H1 (cell line): ENCODE data around the gene DAO. TPM values are rescaled to one million over a fixed set of nuclear protein-coding genes. Genes with fewer than 3 reads are reported as not detected.

Experiments
- CTCF ChIA-PET: fragments of 300-600 bp; sonication (Branson Sonifier 250); formaldehyde crosslinking; loops from one replicate; lab custom pipeline; 2021; ENCODE audit not compliant: partially characterized antibody; lab: Charles Lee
- POLR2A ChIA-PET: fragments of 300-600 bp; sonication (Branson Sonifier 250); formaldehyde crosslinking; loops from one replicate; lab custom pipeline; 2021; ENCODE audit warnings: inconsistent platforms; ENCODE audit not compliant: partially characterized antibody; lab: Charles Lee
- DNase-seq, 2 experiments: peaks; one replicate each; pipeline versions ENCODE4 v3.0.0 to v3.0.0-alpha.2; 2010 to 2022; ENCODE audit warnings: low spot score in 2 of 2, low read depth in 1 of 2, mixed read lengths in 1 of 2
- FAIRE-seq: peaks from 2 replicates; lab custom pipeline; 2011; peaks lifted over from hg19 to GRCh38; lab: Jason Lieb, UNC
- H2AFZ ChIP-seq: 2 replicates; pipeline ENCODE4 v1.8.1; 2012; ENCODE audit warnings: low read length, inconsistent platforms
- H2AK5ac ChIP-seq: 2 replicates; pipeline ENCODE4 v1.6.1; 2013; ENCODE audit warnings: low read depth, low read length
- H2BK120ac ChIP-seq: replicated peaks from 2 replicates; pipeline ENCODE3; 2013; ENCODE audit warnings: low read depth, low read length, inconsistent platforms
- H2BK12ac ChIP-seq: 2 replicates; pipeline ENCODE4 v1.6.1; 2013; ENCODE audit warnings: low read depth, low read length
- H2BK15ac ChIP-seq: 2 replicates; pipeline ENCODE4 v1.6.1; 2013; ENCODE audit warnings: low read length
- H2BK20ac ChIP-seq: 2 replicates; pipeline ENCODE4 v1.6.1; 2013; ENCODE audit warnings: low read length
- H2BK5ac ChIP-seq: 2 replicates; pipeline ENCODE4 v1.6.1; 2013; ENCODE audit warnings: low read depth, low read length
- H3K14ac ChIP-seq: 2 replicates; pipeline ENCODE4 v1.6.1; 2013; ENCODE audit warnings: inconsistent platforms; ENCODE audit not compliant: insufficient read length
- H3K18ac ChIP-seq: 2 replicates; pipeline ENCODE4 v1.6.1; 2013; ENCODE audit warnings: low read length; ENCODE audit errors: extremely low read depth
- H3K23ac ChIP-seq: 2 replicates; pipeline ENCODE4 v1.6.1; 2013; ENCODE audit warnings: inconsistent platforms; ENCODE audit not compliant: insufficient read length
- H3K23me2 ChIP-seq: 2 replicates; pipeline ENCODE4 v1.6.1; 2013; ENCODE audit warnings: low read depth, low read length
- H3K27ac ChIP-seq: 2 replicates; pipeline ENCODE4 v1.6.1; 2011; ENCODE audit warnings: low read depth, low read length, inconsistent platforms
- H3K27me3 ChIP-seq, 4 experiments: replicated peaks in 1 of 4; 1 replicate in 1 of 4; 2 replicates in 3 of 4; pipeline versions ENCODE4 v1.6.1 to v1.8.1; 2011 to 2013; ENCODE audit warnings: low read length in 3 of 4, mild to moderate bottlenecking in 3 of 4, inconsistent platforms in 2 of 4, mixed read lengths in 2 of 4, moderate library complexity in 1 of 4; ENCODE audit not compliant: control insufficient read depth in 3 of 4, insufficient read depth in 3 of 4; ENCODE audit errors: extremely low read depth in 1 of 4
- H3K36me3 ChIP-seq, 4 experiments: 2 replicates each; pipeline versions ENCODE4 v1.6.1 to v1.8.1; 2011 to 2013; ENCODE audit warnings: mild to moderate bottlenecking in 4 of 4, low read length in 3 of 4, moderate library complexity in 2 of 4, control low read depth in 1 of 4, inconsistent platforms in 1 of 4; ENCODE audit not compliant: insufficient read depth in 4 of 4, control insufficient read depth in 2 of 4
- H3K4ac ChIP-seq: replicated peaks from 2 replicates; pipeline ENCODE3; 2013; ENCODE audit warnings: low read length, low read depth, mixed read lengths, inconsistent platforms; ENCODE audit not compliant: insufficient read length
- H3K4me1 ChIP-seq, 4 experiments: replicated peaks in 1 of 4; 1 replicate in 1 of 4; 2 replicates in 3 of 4; pipeline versions ENCODE4 v1.6.1 to v1.8.1; 2011 to 2013; ENCODE audit warnings: low read length in 3 of 4, inconsistent platforms in 2 of 4, mixed read lengths in 1 of 4; ENCODE audit not compliant: insufficient read depth in 4 of 4, control insufficient read depth in 3 of 4
- H3K4me2 ChIP-seq, 2 experiments: 2 replicates each; pipeline versions ENCODE4 v1.6.1 to v1.8.1; 2011 to 2013; ENCODE audit warnings: low read depth in 2 of 2, low read length in 2 of 2, control low read depth in 1 of 2, inconsistent platforms in 1 of 2, mild to moderate bottlenecking in 1 of 2; ENCODE audit not compliant: insufficient read depth in 1 of 2
- H3K4me3 ChIP-seq, 4 experiments: fragments of 200-600, 300-600 bp in 1 of 4; sonication (generic), shearing (Covaris generic), sonication (Bioruptor Twin) in 1 of 4; 2 replicates each; pipeline versions ENCODE4 v1.5.1 to v1.8.1; 2011 to 2016; ENCODE audit warnings: low read length in 4 of 4, low read depth in 3 of 4, control low read depth in 2 of 4, inconsistent platforms in 2 of 4, mild to moderate bottlenecking in 2 of 4, mixed read lengths in 1 of 4, moderate library complexity in 1 of 4; ENCODE audit not compliant: insufficient read depth in 2 of 4; ENCODE audit errors: extremely low read depth in 1 of 4
- H3K56ac ChIP-seq: replicated peaks from 2 replicates; pipeline ENCODE3; 2013; ENCODE audit warnings: low read depth, mild to moderate bottlenecking, mixed read lengths, low read length, inconsistent platforms; ENCODE audit not compliant: insufficient read length
- H3K79me1 ChIP-seq: 2 replicates; pipeline ENCODE4 v1.6.1; 2013; ENCODE audit warnings: low read depth, low read length, control low read depth
- H3K79me2 ChIP-seq, 2 experiments: 2 replicates each; pipeline versions ENCODE4 v1.6.1 to v1.8.1; 2012 to 2013; ENCODE audit warnings: low read length in 2 of 2, mild to moderate bottlenecking in 2 of 2, inconsistent platforms in 1 of 2; ENCODE audit not compliant: insufficient read depth in 2 of 2, control insufficient read depth in 1 of 2
- H3K9ac ChIP-seq, 4 experiments: replicated peaks in 1 of 4; 1 replicate in 1 of 4; 2 replicates in 3 of 4; pipeline versions ENCODE4 v1.6.1 to v1.8.1; 2011 to 2013; ENCODE audit warnings: low read depth in 3 of 4, low read length in 3 of 4, control low read depth in 2 of 4, mild to moderate bottlenecking in 2 of 4, moderate library complexity in 2 of 4, inconsistent platforms in 1 of 4; ENCODE audit errors: extremely low read depth in 1 of 4
- H3K9me3 ChIP-seq, 2 experiments: 2 replicates each; pipeline versions ENCODE4 v1.6.1 to v1.8.1; 2012 to 2013; ENCODE audit warnings: mild to moderate bottlenecking in 2 of 2, moderate library complexity in 2 of 2, control low read depth in 1 of 2, inconsistent platforms in 1 of 2, low read depth in 1 of 2, low read length in 1 of 2, mixed read lengths in 1 of 2; ENCODE audit not compliant: insufficient read depth in 2 of 2
- H4K20me1 ChIP-seq, 2 experiments: replicated peaks in 1 of 2; 2 replicates each; pipeline versions ENCODE3 to v1.8.1; 2011 to 2013; ENCODE audit warnings: inconsistent platforms in 2 of 2, low read length in 2 of 2, mild to moderate bottlenecking in 1 of 2; ENCODE audit not compliant: insufficient read depth in 2 of 2, control insufficient read depth in 1 of 2
- H4K5ac ChIP-seq: 2 replicates; pipeline ENCODE4 v1.6.1; 2013; ENCODE audit warnings: low read length, low read depth, mixed read lengths, inconsistent platforms; ENCODE audit not compliant: insufficient read length
- H4K8ac ChIP-seq: 2 replicates; pipeline ENCODE4 v1.8.0; 2013; ENCODE audit warnings: mild to moderate bottlenecking, moderate library complexity, low read length, inconsistent platforms; ENCODE audit not compliant: insufficient read depth; ENCODE audit errors: extremely low read depth
- H4K91ac ChIP-seq: replicated peaks from 2 replicates; pipeline ENCODE3; 2013; ENCODE audit warnings: low read length, mixed read lengths, inconsistent platforms; ENCODE audit not compliant: insufficient read length
- CBX5 ChIP-seq: fragments of 300-800, 300-1000 bp; sonication (generic); IDR thresholded peaks from 2 replicates; pipeline ENCODE4 v1.7.1; 2016; ENCODE audit warnings: antibody characterized with exemption, low read length, low read depth
- CHD2 ChIP-seq: IDR thresholded peaks from 2 replicates; pipeline ENCODE4 v1.6.1; 2012; ENCODE audit warnings: low read length, improper control_type of control experiment
- GABPA ChIP-seq: IDR thresholded peaks from 2 replicates; pipeline ENCODE4 v1.6.1; 2011; ENCODE audit warnings: mild to moderate bottlenecking, low read length, moderate library complexity, borderline replicate concordance; ENCODE audit not compliant: insufficient read depth
- HDAC2 ChIP-seq, 2 experiments: fragments of 300-600 bp in 1 of 2; sonication (generic) in 1 of 2; IDR thresholded peaks; 2 replicates each; pipeline ENCODE4 v1.6.1; 2011 to 2012; ENCODE audit warnings: low read depth in 2 of 2, low read length in 2 of 2, mild to moderate bottlenecking in 2 of 2, moderate library complexity in 2 of 2, borderline replicate concordance in 1 of 2, inconsistent platforms in 1 of 2
- NANOG ChIP-seq: IDR thresholded peaks from 2 replicates; pipeline ENCODE4 v1.6.1; 2011; ENCODE audit warnings: low read length, low read depth, mild to moderate bottlenecking, inconsistent platforms; ENCODE audit not compliant: insufficient read depth, poor library complexity, severe bottlenecking
- SP2 ChIP-seq: IDR thresholded peaks from 2 replicates; pipeline ENCODE4 v1.6.1; 2012; ENCODE audit warnings: mild to moderate bottlenecking, low read length, inconsistent platforms
- TBP ChIP-seq: IDR thresholded peaks from 2 replicates; pipeline ENCODE4 v1.6.1; 2011; ENCODE audit warnings: low read depth, low read length, improper control_type of control experiment
- TEAD4 ChIP-seq: IDR thresholded peaks from 2 replicates; pipeline ENCODE4 v1.6.1; 2012; ENCODE audit warnings: low read depth, low read length, inconsistent platforms, mixed read lengths
- WGBS, 2 experiments: shearing (Covaris generic) in 1 of 2; methylation state at CpG; one replicate each; pipeline versions ENCODE4 v1.1.6 to v1.1.7; 2013 to 2015; ENCODE audit warnings: low lambda C conversion rate in 2 of 2, mixed read lengths in 2 of 2, inconsistent platforms in 1 of 2, low coverage in 1 of 2, missing lambda C conversion rate in 1 of 2; ENCODE audit not compliant: insufficient replicate concordance in 2 of 2, insufficient coverage in 1 of 2, insufficient read length in 1 of 2; ENCODE audit errors: extremely low coverage in 1 of 2, missing lambda C conversion rate in 1 of 2; 5-methylcytosine and 5-hydroxymethylcytosine counted together
- polyA plus RNA-seq, 7 experiments: library from polyadenylated mRNA; depleted of rRNA in 3 of 7; stranded (reverse) in 5 of 7; unstranded in 2 of 7; fragments of >200 nt in 5 of 7; fragments of 200-250 nt in 2 of 7; gene quantifications; 1 replicate in 5 of 7; 2 replicates in 1 of 7; 4 replicates in 1 of 7; pipeline versions ENCODE4 v1.2.1 to v1.2.3, GENCODE V29; 2011 to 2013; ENCODE audit warnings: missing spikeins in 2 of 7, mixed read lengths in 2 of 7
- total RNA-seq: library from RNA; stranded (reverse); fragmentation: NEBNext Ultra II Directional; extraction: Animal tissue kit (Norgen Biotek cat#: 25700); gene quantifications from 2 replicates; pipeline ENCODE4 v1.2.1, GENCODE V29; 2021
- TF ChIP-seq, protein P1 (sequence below), 3 experiments: IDR thresholded peaks; 1 replicate in 2 of 3; 2 replicates in 1 of 3; pipeline versions ENCODE4 v1.5.1 to v1.6.1; 2011; ENCODE audit warnings: low read length in 3 of 3, mild to moderate bottlenecking in 3 of 3, inconsistent platforms in 2 of 3, low read depth in 1 of 3, moderate library complexity in 1 of 3; ENCODE audit not compliant: insufficient read depth in 1 of 3; ENCODE audit errors: control extremely low read depth in 1 of 3
- TF ChIP-seq, protein P2 (sequence below): IDR thresholded peaks from 2 replicates; pipeline ENCODE4 v1.6.1; 2012; ENCODE audit warnings: inconsistent platforms

Gene DAO
- total and polyA plus RNA-seq, 2 of the 8 experiments (the other 6 are each of a cell fraction or from before 2014, with no cell fraction given) = not detected

DNA sequence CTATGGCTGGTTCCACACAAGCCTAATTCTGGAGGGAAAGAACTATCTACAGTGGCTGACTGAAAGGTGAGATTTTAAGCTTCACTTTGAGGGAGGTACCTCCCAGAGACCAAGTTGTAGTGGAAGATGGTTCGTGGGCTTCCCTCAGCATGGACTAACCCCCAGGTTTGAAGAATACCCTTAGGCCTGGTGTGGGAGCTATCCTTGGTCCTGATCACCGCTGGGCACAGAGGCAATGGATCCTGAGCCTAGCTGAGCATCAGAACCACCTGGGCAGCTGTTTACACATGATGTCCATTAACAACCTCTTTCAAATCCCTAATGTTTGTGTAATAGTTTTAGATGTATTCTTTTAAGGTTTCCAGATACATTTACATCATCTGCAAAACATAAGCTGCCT is 10.3 kb downstream of the DAO start:
- Histone ChIP-seq H3K9me3 (peaks cover 0 to 4% of the 10 kb centered on the region in 2 experiments; a peak in 1 of 4 replicates), H2BK20ac (no peak overlapping the region), H3K27me3 (no peaks in the 10 kb centered on the region), H2BK120ac (no peak overlapping the region), H2BK15ac (no peak overlapping the region), H2AK5ac (no peak overlapping the region), H3K27ac (no peak overlapping the region), H3K18ac (no peak overlapping the region), H2AFZ (no peak overlapping the region), H3K14ac (no peak overlapping the region), H2BK5ac (no peak overlapping the region), H3K23ac (no peak overlapping the region), H3K9ac (no peak overlapping the region), H3K23me2 (peaks cover 2% of the 10 kb centered on the region), H3K56ac (no peak overlapping the region), H4K8ac (no peak overlapping the region), H4K20me1 (peaks cover 0 to 2% of the 10 kb centered on the region in 2 experiments), H3K4me3 (no peak overlapping the region), H4K5ac (no peak overlapping the region), H3K79me1 (no peaks in the 10 kb centered on the region), H3K36me3 (no peaks in the 10 kb centered on the region), H4K91ac (no peak overlapping the region), H2BK12ac (no peak overlapping the region), H3K79me2 (no peaks in the 10 kb centered on the region), H3K4me2 (no peak overlapping the region), H3K4ac (no peak overlapping the region), H3K4me1 (no peaks in the 10 kb centered on the region)
- DNase-seq (peak in 1 of 2 experiments; percentile 55), FAIRE-seq (no peak)
- ChIA-PET CTCF (interaction anchor here (0.7 to 2.0 kb wide), 10 partner anchors 10 to 221 kb away, joined by 3 to 7 read pairs (median 4); partner anchors contain the start of genes ALKBH2 and DAO), POLR2A (interaction anchor here (1.4 kb wide), 1 partner anchor 10 kb away, joined by 3 read pairs; no protein-coding TSS in a partner anchor)
- no peak for TF ChIP-seq TEAD4
- TF ChIP-seq TBP = no peak
- no peak for TF ChIP-seq GABPA
- TF ChIP-seq, protein P1, sequence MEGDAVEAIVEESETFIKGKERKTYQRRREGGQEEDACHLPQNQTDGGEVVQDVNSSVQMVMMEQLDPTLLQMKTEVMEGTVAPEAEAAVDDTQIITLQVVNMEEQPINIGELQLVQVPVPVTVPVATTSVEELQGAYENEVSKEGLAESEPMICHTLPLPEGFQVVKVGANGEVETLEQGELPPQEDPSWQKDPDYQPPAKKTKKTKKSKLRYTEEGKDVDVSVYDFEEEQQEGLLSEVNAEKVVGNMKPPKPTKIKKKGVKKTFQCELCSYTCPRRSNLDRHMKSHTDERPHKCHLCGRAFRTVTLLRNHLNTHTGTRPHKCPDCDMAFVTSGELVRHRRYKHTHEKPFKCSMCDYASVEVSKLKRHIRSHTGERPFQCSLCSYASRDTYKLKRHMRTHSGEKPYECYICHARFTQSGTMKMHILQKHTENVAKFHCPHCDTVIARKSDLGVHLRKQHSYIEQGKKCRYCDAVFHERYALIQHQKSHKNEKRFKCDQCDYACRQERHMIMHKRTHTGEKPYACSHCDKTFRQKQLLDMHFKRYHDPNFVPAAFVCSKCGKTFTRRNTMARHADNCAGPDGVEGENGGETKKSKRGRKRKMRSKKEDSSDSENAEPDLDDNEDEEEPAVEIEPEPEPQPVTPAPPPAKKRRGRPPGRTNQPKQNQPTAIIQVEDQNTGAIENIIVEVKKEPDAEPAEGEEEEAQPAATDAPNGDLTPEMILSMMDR (IDR thresholded peaks at IDR 0.05; ENCODE audit: control extremely low read depth in 1 of 3, insufficient read depth in 1 of 3, low read depth in 1 of 3, low read length in 3 of 3) = no peak
- TF ChIP-seq SP2 = no peak
- TF ChIP-seq CBX5 = no peak
- no peak for TF ChIP-seq CHD2
- TF ChIP-seq, protein P2, sequence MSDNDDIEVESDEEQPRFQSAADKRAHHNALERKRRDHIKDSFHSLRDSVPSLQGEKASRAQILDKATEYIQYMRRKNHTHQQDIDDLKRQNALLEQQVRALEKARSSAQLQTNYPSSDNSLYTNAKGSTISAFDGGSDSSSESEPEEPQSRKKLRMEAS = no peak
- no peak for TF ChIP-seq HDAC2 (IDR thresholded peaks at IDR 0.05; ENCODE audit: borderline replicate concordance in 1 of 2, low read depth in 2 of 2, low read length in 2 of 2)
- TF ChIP-seq NANOG = no peak
- 98% methylated on average over 2 of the region's 2 CpGs; no CpG with 5 or more reads in 1 of the 2 experiments for WGBS, 2 experiments
